Smooth muscle cell (in vitro differentiated cells): Measurements from ENCODE around the gene TMEM86B. TPM values are rescaled to one million over a fixed set of nuclear protein-coding genes. Genes with fewer than 3 reads are reported as not detected.

Experiments used
- DNase-seq: peaks from one replicate; lab custom pipeline; 2025; ENCODE audit not compliant: unreplicated experiment; lab: John Stamatoyannopoulos, UW
- H2AFZ ChIP-seq: fragments of 200-600 bp; sonication (generic); 2 replicates; pipeline ENCODE4 v1.6.0; 2016; ENCODE audit warnings: antibody characterized with exemption, low read depth, mild to moderate bottlenecking
- H3F3A ChIP-seq: fragments of 200-600 bp; sonication (generic); 2 replicates; pipeline ENCODE4 v1.6.0; 2017; ENCODE audit warnings: antibody characterized with exemption, low read depth
- H3K27ac ChIP-seq: fragments of 200-600 bp; sonication (generic); 2 replicates; pipeline ENCODE4 v1.5.1; 2016; ENCODE audit warnings: low read depth, mild to moderate bottlenecking
- H3K27me3 ChIP-seq: fragments of 200-600 bp; sonication (generic); 2 replicates; pipeline ENCODE4 v1.6.1; 2016; ENCODE audit warnings: low read depth, mild to moderate bottlenecking
- H3K36me3 ChIP-seq: fragments of 200-600 bp; sonication (generic); 2 replicates; pipeline ENCODE4 v1.5.1; 2016; ENCODE audit warnings: low read depth
- H3K4me1 ChIP-seq: fragments of 200-600 bp; sonication (generic); 2 replicates; pipeline ENCODE4 v1.5.1; 2016; ENCODE audit warnings: low read depth
- H3K4me2 ChIP-seq: fragments of 200-600 bp; sonication (generic); 2 replicates; pipeline ENCODE4 v1.6.0; 2016; ENCODE audit warnings: mild to moderate bottlenecking
- H3K4me3 ChIP-seq: fragments of 200-600 bp; sonication (generic); 2 replicates; pipeline ENCODE4 v1.5.1; 2016; ENCODE audit warnings: mild to moderate bottlenecking
- H3K79me2 ChIP-seq: fragments of 200-600 bp; sonication (generic); 2 replicates; pipeline ENCODE4 v1.6.0; 2016; ENCODE audit warnings: low read depth, mild to moderate bottlenecking
- H3K9ac ChIP-seq: fragments of 200-600 bp; sonication (generic); 2 replicates; pipeline ENCODE4 v1.6.0; 2016; ENCODE audit warnings: low read depth
- H3K9me3 ChIP-seq: fragments of 200-600 bp; sonication (generic); replicated peaks from 2 replicates; pipeline ENCODE4 v1.5.1; 2016; ENCODE audit warnings: low read depth
- H4K20me1 ChIP-seq: fragments of 200-600 bp; sonication (generic); 2 replicates; pipeline ENCODE4 v1.6.0; 2016; ENCODE audit warnings: low read depth
- CTCF ChIP-seq: fragments of 200-600 bp; sonication (generic); IDR thresholded peaks from 2 replicates; pipeline ENCODE4 v1.5.1; 2017; ENCODE audit warnings: borderline replicate concordance, mild to moderate bottlenecking, antibody characterized with exemption; ENCODE audit not compliant: insufficient read depth, poor library complexity, severe bottlenecking
- WGBS: methylation state at CpG from one replicate; pipeline ENCODE4 v1.1.7; 2016; ENCODE audit warnings: low lambda C conversion rate; 5-methylcytosine and 5-hydroxymethylcytosine counted together
- polyA plus RNA-seq: library from polyadenylated mRNA; unstranded; fragments of >200 nt; fragmentation: Nextera tagmentation; extraction: Ambion mirVana; gene quantifications from 2 replicates; pipeline ENCODE4 v1.2.1, GENCODE V29; 2016
- total RNA-seq: library from RNA; depleted of rRNA; stranded (reverse); fragments of >200 nt; gene quantifications from 2 replicates; pipeline ENCODE4 v1.2.3, GENCODE V29; 2014

TMEM86B gene
- total and polyA plus RNA-seq, 2 experiments from 2014 or later, result 2.1 to 2.6 TPM

GRCh38 chr19:55239004-55239403 is 10.4 kb upstream of the TMEM86B start:
- no peak for TF ChIP-seq CTCF
- H2AFZ ChIP-seq, result no peak overlapping the region

GRCh38 chr19:55238030-55238429 is 9.5 kb upstream of the TMEM86B start:
- H3K79me2 ChIP-seq, result no peaks in the 10 kb centered on the region
- no peak overlapping the region for H3K9ac ChIP-seq
- no peaks in the 10 kb centered on the region for H3F3A ChIP-seq
- no peak for TF ChIP-seq CTCF
- H3K27ac ChIP-seq, result no peak overlapping the region
- H3K36me3 ChIP-seq, result no peaks in the 10 kb centered on the region
- H3K4me2 ChIP-seq, result no peak overlapping the region
- WGBS, result 97% methylated on average over 8 of the region's 8 CpGs
- peaks cover 27% of the 10 kb centered on the region for H4K20me1 ChIP-seq
- H3K27me3 ChIP-seq, result no peaks in the 10 kb centered on the region
- no peak for DNase-seq
- H2AFZ ChIP-seq, result no peak overlapping the region
- no peaks in the 10 kb centered on the region for H3K4me1 ChIP-seq
- no peaks in the 10 kb centered on the region for H3K9me3 ChIP-seq
- H3K4me3 ChIP-seq, result no peak overlapping the region

More at GRCh38 chr19:55239004-55239403, 10.4 kb upstream of the TMEM86B start:
- H3K4me3 ChIP-seq, result no peak overlapping the region
- H3K27me3 ChIP-seq, result no peaks in the 10 kb centered on the region
- no peak overlapping the region for H3K27ac ChIP-seq
- no peaks in the 10 kb centered on the region for H3K79me2 ChIP-seq
- DNase-seq, result no peak
- WGBS, result 93% methylated on average over 12 of the region's 12 CpGs
- peaks cover 24% of the 10 kb centered on the region for H4K20me1 ChIP-seq
- no peaks in the 10 kb centered on the region for H3K4me1 ChIP-seq
- no peaks in the 10 kb centered on the region for H3K9me3 ChIP-seq
- no peaks in the 10 kb centered on the region for H3K36me3 ChIP-seq
- H3K9ac ChIP-seq, result no peak overlapping the region
- no peak overlapping the region for H3K4me2 ChIP-seq
- H3F3A ChIP-seq, result no peaks in the 10 kb centered on the region

GRCh38 chr19:55232986-55233385 is 4.4 kb upstream of the TMEM86B start:
- DNase-seq, result no peak
- H3K9ac ChIP-seq, result no peak overlapping the region
- H3F3A ChIP-seq, result no peaks in the 10 kb centered on the region
- H3K36me3 ChIP-seq, result no peaks in the 10 kb centered on the region
- no peak overlapping the region for H2AFZ ChIP-seq
- no peak overlapping the region for H3K27ac ChIP-seq
- no peak for TF ChIP-seq CTCF
- H3K27me3 ChIP-seq, result no peaks in the 10 kb centered on the region
- H4K20me1 ChIP-seq, result peaks cover 38% of the 10 kb centered on the region
- H3K4me1 ChIP-seq, result no peaks in the 10 kb centered on the region
- WGBS, result 95% methylated on average over 5 of the region's 5 CpGs
- no peak overlapping the region for H3K4me2 ChIP-seq
- no peak overlapping the region for H3K4me3 ChIP-seq
- no peaks in the 10 kb centered on the region for H3K9me3 ChIP-seq
- no peaks in the 10 kb centered on the region for H3K79me2 ChIP-seq

GRCh38 chr19:55232286-55232602 is 3.7 kb upstream of the TMEM86B start:
- no peaks in the 10 kb centered on the region for H3K9me3 ChIP-seq
- no peak overlapping the region for H3K4me2 ChIP-seq
- no peaks in the 10 kb centered on the region for H3K79me2 ChIP-seq
- no peaks in the 10 kb centered on the region for H3K36me3 ChIP-seq
- H3K4me1 ChIP-seq, result no peaks in the 10 kb centered on the region
- H3K4me3 ChIP-seq, result no peak overlapping the region
- WGBS, result 90% methylated on average over 12 of the region's 12 CpGs
- no peak overlapping the region for H2AFZ ChIP-seq
- no peak for TF ChIP-seq CTCF
- DNase-seq, result no peak
- no peak overlapping the region for H3K27ac ChIP-seq
- H3K27me3 ChIP-seq, result no peaks in the 10 kb centered on the region
- H3K9ac ChIP-seq, result no peak overlapping the region
- no peaks in the 10 kb centered on the region for H3F3A ChIP-seq
- peaks cover 39% of the 10 kb centered on the region for H4K20me1 ChIP-seq
